Bronchial epithelial cell (primary cell): ENCODE results near the gene LCE1A. TPM values are rescaled to one million over a fixed set of nuclear protein-coding genes. Genes with fewer than 3 reads are reported as not detected.
A peak's percentile ranks its signal among the peaks of the same experiment; 100 is the strongest.

Experiments used
- DNase-seq: peaks from one replicate; pipeline ENCODE4 v3.0.0-alpha.2; 2010; ENCODE audit warnings: low read depth
- FAIRE-seq: peaks from 2 replicates; lab custom pipeline; 2011; peaks lifted over from hg19 to GRCh38; lab: Jason Lieb, UNC
- H3K27me3 ChIP-seq: 2 replicates; pipeline ENCODE4 v1.5.1; 2011; ENCODE audit warnings: low read length; ENCODE audit not compliant: control insufficient read depth, insufficient read depth
- H3K36me3 ChIP-seq: 2 replicates; pipeline ENCODE4 v1.5.1; 2011; ENCODE audit warnings: low read length; ENCODE audit not compliant: control insufficient read depth, insufficient read depth
- H3K4me3 ChIP-seq: 2 replicates; pipeline ENCODE4 v1.5.1; 2011; ENCODE audit warnings: mild to moderate bottlenecking, low read depth, low read length, control low read depth
- total RNA-seq: library from RNA; depleted of rRNA; stranded (reverse); fragments of >200 nt; gene quantifications from 2 replicates; pipeline ENCODE4 v1.2.1, GENCODE V29; 2014
- TF ChIP-seq, protein P1 (sequence below): IDR thresholded peaks from 2 replicates; pipeline ENCODE4 v1.5.1; 2011; ENCODE audit warnings: mild to moderate bottlenecking, moderate library complexity, low read length, control low read depth, inconsistent platforms; ENCODE audit not compliant: insufficient read depth, severe bottlenecking

The LCE1A gene
- total RNA-seq, 1 donor from 2014 or later = not detected

DNA sequence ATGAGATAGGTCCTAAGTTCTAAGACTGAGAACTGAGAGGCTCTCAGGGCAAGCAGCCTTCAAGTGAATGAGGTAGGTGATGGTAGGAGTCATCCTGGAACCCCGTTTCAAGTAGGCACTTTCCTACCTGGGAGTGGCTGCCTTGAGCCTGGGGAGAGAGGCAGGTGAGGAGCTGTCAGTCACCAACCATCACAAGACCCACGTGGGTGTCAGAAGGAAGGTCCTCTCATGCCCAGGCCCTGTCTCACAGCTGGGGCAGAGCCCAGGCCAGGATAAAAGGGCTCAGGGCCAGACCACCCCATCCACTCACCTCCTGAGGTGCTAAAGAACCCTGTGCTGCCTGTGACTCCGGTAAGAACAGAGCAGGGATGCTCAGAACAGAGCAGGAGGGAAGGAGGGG, 30.9 kb upstream of the LCE1A start, which contains the start of gene LCE1D:
Gene LCE1D, plus strand, starts transcription at position 301 of the 400 bp plus-strand sequence. CDS start 1,074 bp downstream, outside the sequence.
- Histone ChIP-seq H3K27me3 (no peaks in the 10 kb centered on the region), H3K4me3 (no peak within 1 kb of the TSS), H3K36me3 (no peaks in the 10 kb centered on the region)
- DNase-seq (no peak), FAIRE-seq (no peak)
- TF ChIP-seq, protein P1, sequence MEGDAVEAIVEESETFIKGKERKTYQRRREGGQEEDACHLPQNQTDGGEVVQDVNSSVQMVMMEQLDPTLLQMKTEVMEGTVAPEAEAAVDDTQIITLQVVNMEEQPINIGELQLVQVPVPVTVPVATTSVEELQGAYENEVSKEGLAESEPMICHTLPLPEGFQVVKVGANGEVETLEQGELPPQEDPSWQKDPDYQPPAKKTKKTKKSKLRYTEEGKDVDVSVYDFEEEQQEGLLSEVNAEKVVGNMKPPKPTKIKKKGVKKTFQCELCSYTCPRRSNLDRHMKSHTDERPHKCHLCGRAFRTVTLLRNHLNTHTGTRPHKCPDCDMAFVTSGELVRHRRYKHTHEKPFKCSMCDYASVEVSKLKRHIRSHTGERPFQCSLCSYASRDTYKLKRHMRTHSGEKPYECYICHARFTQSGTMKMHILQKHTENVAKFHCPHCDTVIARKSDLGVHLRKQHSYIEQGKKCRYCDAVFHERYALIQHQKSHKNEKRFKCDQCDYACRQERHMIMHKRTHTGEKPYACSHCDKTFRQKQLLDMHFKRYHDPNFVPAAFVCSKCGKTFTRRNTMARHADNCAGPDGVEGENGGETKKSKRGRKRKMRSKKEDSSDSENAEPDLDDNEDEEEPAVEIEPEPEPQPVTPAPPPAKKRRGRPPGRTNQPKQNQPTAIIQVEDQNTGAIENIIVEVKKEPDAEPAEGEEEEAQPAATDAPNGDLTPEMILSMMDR = no peak

DNA sequence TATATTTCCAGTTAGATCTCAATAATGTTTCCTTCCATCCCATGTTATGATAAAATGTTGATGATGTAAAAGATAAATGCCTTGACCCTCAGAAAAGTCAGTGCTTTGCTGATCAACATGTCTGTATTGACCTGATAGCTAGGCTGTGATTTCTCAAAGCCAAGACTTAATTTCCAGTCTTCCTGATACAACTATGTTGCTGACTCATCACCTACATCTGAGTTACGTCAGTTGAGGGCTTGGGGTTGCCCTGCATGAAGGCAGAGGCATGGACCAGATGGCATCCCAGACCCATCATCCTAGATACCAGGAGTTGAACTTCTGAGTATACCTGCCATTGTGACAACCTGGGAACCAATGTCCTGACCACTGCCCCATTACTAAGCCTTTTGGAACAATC, 25.9 kb upstream of the LCE1A start:
- TF ChIP-seq, protein P1 = no peak
- H3K27me3 ChIP-seq = no peaks in the 10 kb centered on the region
- FAIRE-seq (peak; percentile 55), DNase-seq (peak; percentile 37)
- no peak overlapping the region for H3K4me3 ChIP-seq
- no peaks in the 10 kb centered on the region for H3K36me3 ChIP-seq

DNA sequence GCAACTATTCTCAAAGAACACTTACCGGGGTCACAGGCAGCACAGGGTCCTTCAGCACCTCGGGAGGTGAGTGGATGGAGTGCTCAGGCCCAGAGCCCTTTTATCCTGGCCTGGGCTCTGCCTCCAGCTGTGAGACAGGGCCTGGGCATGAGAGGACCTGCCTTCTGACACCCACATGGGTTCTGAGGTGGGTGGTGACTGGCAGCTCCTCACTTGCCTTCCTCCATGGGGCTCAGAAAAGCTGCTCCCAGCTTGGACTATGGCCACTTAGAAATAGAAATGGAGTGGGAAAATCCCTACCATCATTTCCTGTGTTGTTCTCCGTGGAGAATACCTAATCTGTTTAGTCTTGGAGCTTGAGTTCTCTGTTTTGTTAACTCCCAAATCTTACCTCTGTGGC, 20.7 kb upstream of the LCE1A start, which contains the start of gene LCE1C:
Gene LCE1C, minus strand, starts transcription at position 76 of the 400 bp plus-strand sequence. CDS start 1,173 bp downstream, outside the sequence.
- DNase-seq = peak; percentile 89
- FAIRE-seq = peak; percentile 43
- no peaks in the 10 kb centered on the region for H3K36me3 ChIP-seq
- H3K27me3 ChIP-seq = no peaks in the 10 kb centered on the region
- TF ChIP-seq, protein P1 = no peak
- no peak within 1 kb of the TSS for H3K4me3 ChIP-seq

DNA sequence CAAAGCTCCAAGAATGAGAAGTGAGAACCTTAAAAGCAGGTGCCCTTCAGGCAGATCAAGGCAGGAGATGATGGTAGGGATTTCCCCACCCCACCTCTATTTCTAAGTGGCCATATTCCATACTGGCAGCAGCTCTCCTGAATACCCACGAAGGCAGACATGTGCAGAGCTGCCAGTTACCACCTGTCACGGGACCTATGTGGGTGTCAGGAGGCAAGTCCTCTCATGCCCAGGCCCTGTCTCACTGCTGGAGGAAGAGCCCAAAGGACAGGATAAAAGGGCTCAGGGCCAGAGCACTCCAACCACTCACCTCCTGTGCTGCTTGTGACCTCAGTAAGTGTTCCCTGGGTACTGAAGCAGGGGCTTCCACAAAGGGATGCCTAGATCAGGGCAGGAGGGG, 16.2 kb upstream of the LCE1A start:
- Histone ChIP-seq H3K27me3 (no peaks in the 10 kb centered on the region), H3K36me3 (no peaks in the 10 kb centered on the region), H3K4me3 (no peak overlapping the region)
- TF ChIP-seq, protein P1 = no peak
- FAIRE-seq (peak; percentile 7), DNase-seq (peak; percentile 86)

DNA sequence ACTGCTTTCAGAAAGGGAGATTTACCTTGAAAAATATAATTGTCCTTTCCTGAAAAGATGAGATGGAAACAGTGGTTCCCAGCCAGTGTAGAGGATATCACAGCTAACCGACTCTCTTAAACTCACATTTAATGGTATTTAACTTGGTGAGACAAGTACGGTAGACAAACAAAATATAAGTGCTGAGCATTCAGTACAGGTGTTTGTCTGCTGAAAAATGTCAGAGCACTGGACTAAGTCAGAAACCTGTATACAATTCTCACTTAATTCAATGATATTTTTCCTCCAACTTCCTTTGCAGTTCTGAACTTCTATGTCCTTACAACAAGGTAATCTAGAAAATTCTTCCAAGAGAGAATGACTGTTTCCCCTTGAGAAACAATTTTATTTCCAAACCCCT, 15.6 kb upstream of the LCE1A start, which contains the start of gene LCE1B:
Gene LCE1B, plus strand, starts transcription at position 301 of the 400 bp plus-strand sequence. CDS start 476 bp downstream, outside the sequence.
- FAIRE-seq = no peak
- TF ChIP-seq, protein P1 = no peak
- DNase-seq = no peak
- Histone ChIP-seq H3K4me3 (no peak within 1 kb of the TSS), H3K36me3 (no peaks in the 10 kb centered on the region), H3K27me3 (no peaks in the 10 kb centered on the region)

DNA sequence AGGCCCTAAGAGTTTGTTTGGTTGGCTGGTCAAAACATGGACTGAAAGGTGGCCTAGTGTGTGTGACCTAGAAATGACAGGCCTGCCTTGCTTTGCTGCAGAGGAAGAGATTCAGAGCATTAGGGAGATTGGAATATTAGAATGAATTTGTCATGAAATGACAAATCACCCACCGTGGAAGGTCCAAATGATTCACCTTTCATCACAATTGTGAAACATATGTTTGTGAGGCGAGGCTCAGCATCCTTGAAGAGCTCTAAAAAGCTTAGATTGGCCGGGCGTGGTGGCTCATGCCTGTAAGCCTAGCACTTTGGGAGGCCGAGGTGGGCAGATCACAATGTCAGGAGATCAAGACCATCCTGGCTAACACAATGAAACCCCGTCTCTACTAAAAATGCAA, 10.0 kb upstream of the LCE1A start:
- Histone ChIP-seq H3K4me3 (no peak overlapping the region), H3K36me3 (no peaks in the 10 kb centered on the region), H3K27me3 (no peaks in the 10 kb centered on the region)
- peak; percentile 86 for DNase-seq
- TF ChIP-seq, protein P1 = no peak
- no peak for FAIRE-seq
